K562 (cell line): ENCODE measurements around the gene PTOV1. TPM values are rescaled to one million over a fixed set of nuclear protein-coding genes. Genes with fewer than 3 reads are reported as not detected.
A peak's percentile ranks its signal among the peaks of the same experiment; 100 is the strongest.

Experiments used
- ATF3 ChIP-seq, 2 experiments: fragments of 450-650 bp in 1 of 2; sonication (generic) in 1 of 2; formaldehyde crosslinking in 1 of 2; IDR thresholded peaks in 1 of 2; conservative IDR thresholded peaks in 1 of 2; 2 replicates each; pipeline versions ENCODE4 v1.6.1 to v1.8.1; 2016 to 2023; ENCODE audit warnings: mild to moderate bottlenecking in 2 of 2, moderate library complexity in 2 of 2, inconsistent platforms in 1 of 2, missing genetic modification reagents in 1 of 2
- CXXC5 ChIP-seq: fragments of 250-450 bp; sonication (Bioruptor Pico); IDR thresholded peaks from 2 replicates; pipeline ENCODE4 v1.8.0; 2022; ENCODE audit warnings: inconsistent platforms, mild to moderate bottlenecking, moderate library complexity
- GATAD2B ChIP-seq: fragments of 450-650 bp; IDR thresholded peaks from 2 replicates; pipeline ENCODE4 v1.6.1; 2017; ENCODE audit warnings: mild to moderate bottlenecking, borderline replicate concordance
- GTF2B ChIP-seq: IDR thresholded peaks from 2 replicates; pipeline ENCODE4 v1.6.1; 2011; ENCODE audit not compliant: insufficient read length; ENCODE audit errors: extremely low read depth
- ILF3 ChIP-seq: fragments of 450-650 bp; IDR thresholded peaks from 2 replicates; pipeline ENCODE4 v1.6.1; 2018; ENCODE audit warnings: antibody characterized with exemption, mild to moderate bottlenecking, moderate library complexity, borderline replicate concordance
- JUND ChIP-seq, 2 experiments: IDR thresholded peaks; 2 replicates in 1 of 2; 3 replicates in 1 of 2; pipeline ENCODE4 v1.6.1; 2011; ENCODE audit warnings: borderline replicate concordance in 2 of 2, low read depth in 2 of 2, low read length in 2 of 2, improper control_type of control experiment in 1 of 2, missing biosample characterization in 1 of 2, missing genetic modification characterization in 1 of 2, missing genetic modification reagents in 1 of 2
- MXI1 ChIP-seq: IDR thresholded peaks from 2 replicates; pipeline ENCODE4 v1.6.1; 2011; ENCODE audit warnings: low read depth, mild to moderate bottlenecking, improper control_type of control experiment, low read length
- RBM17 ChIP-seq: fragments of 200-400 bp; formaldehyde crosslinking; IDR thresholded peaks from 2 replicates; pipeline ENCODE4 v1.6.1; 2017; ENCODE audit warnings: low read depth, mild to moderate bottlenecking, low read length, borderline replicate concordance
- SMARCC2 ChIP-seq: fragments of 450-650 bp; IDR thresholded peaks from 2 replicates; pipeline ENCODE4 v1.6.1; 2017; ENCODE audit warnings: antibody characterized with exemption, moderate library complexity, mild to moderate bottlenecking, low read depth
- ZNF140 ChIP-seq: fragments of 250-450 bp; sonication (Bioruptor Pico); IDR thresholded peaks from 2 replicates; pipeline ENCODE4 v1.8.0; 2021; ENCODE audit warnings: moderate library complexity, mild to moderate bottlenecking, inconsistent platforms
- ZNF277 ChIP-seq: fragments of 250-450 bp; sonication (Bioruptor Pico); IDR thresholded peaks from 2 replicates; pipeline ENCODE4 v1.8.0; 2022; ENCODE audit warnings: inconsistent platforms, mild to moderate bottlenecking, moderate library complexity, borderline replicate concordance
- ZNF407 ChIP-seq: fragments of 450-650 bp; IDR thresholded peaks from 2 replicates; pipeline ENCODE4 v1.6.1; 2016; ENCODE audit warnings: low read depth
- ZNF668 ChIP-seq: fragments of 250-450 bp; sonication (Bioruptor Pico); IDR thresholded peaks from 2 replicates; pipeline ENCODE4 v1.8.0; 2022; ENCODE audit warnings: mild to moderate bottlenecking, inconsistent platforms
- ZNF76 ChIP-seq: fragments of 250-450 bp; sonication (Bioruptor Pico); IDR thresholded peaks from 2 replicates; pipeline ENCODE4 v1.4.0; 2020; ENCODE audit warnings: mild to moderate bottlenecking, moderate library complexity, borderline replicate concordance
- polyA plus RNA-seq, 8 experiments: library from polyadenylated mRNA; depleted of rRNA in 4 of 8; stranded (reverse) in 5 of 8; unstranded in 3 of 8; fragments of >200 nt; fragmentation: Nextera tagmentation in 2 of 8; fragmentation: Illumina TruSeq in 1 of 8; extraction: Ambion mirVana in 2 of 8; extraction: Trizol in 1 of 8; gene quantifications; 2 replicates each; pipeline versions ENCODE4 v1.2.1 to v1.2.3, GENCODE V29; 2011 to 2014; ENCODE audit warnings: inconsistent platforms in 1 of 8, missing spikeins in 1 of 8
- total RNA-seq, 7 experiments: library from RNA; depleted of rRNA in 6 of 7; stranded (reverse); fragments of >200 nt in 6 of 7; fragmentation: Illumina TruSeq in 2 of 7; extraction: Trizol in 2 of 7; gene quantifications; 2 replicates each; pipeline versions ENCODE4 v1.2.1 to v1.2.3, GENCODE V29; 2011 to 2021; ENCODE audit warnings: low replicate concordance in 1 of 7

PTOV1 gene
- total and polyA plus RNA-seq, 9 of the 15 experiments (the other 6 are each of a cell fraction or from before 2014, with no cell fraction given) = 4.9 to 169 (median 43.5) TPM

- TF ChIP-seq CXXC5 (CRISPR knock-in tag) (0 out of 2 replicates have a peak, but pooled peaks have one; percentile 19), ZNF277 (CRISPR knock-in tag) (no peak), MXI1 (0 out of 2 replicates have a peak, but pooled peaks have one; percentile 41), SMARCC2 (no peak), RBM17 (no peak), GTF2B (no peak), ILF3 (no peak), ZNF668 (CRISPR knock-in tag) (no peak), GATAD2B (no peak), JUND (IDR thresholded peaks at IDR 0.05; ENCODE audit: borderline replicate concordance, low read depth, low read length) (no peak), JUND (tag; IDR thresholded peaks at IDR 0.05; ENCODE audit: borderline replicate concordance, low read depth, low read length) (no peak), ZNF407 (no peak), ZNF76 (no peak), ATF3 (IDR thresholded peaks at IDR 0.05) (no peak), ATF3 (CRISPR knock-in tag; conservative IDR thresholded peaks at IDR 0.05) (no peak), ZNF140 (no peak)
These were observed 30.8 kb upstream of the PTOV1 start (continued) for GRCh38 chr19:49820125-49820524.
